Smooth muscle cell (in vitro differentiated cells): ENCODE measurements around the gene AGAP1. TPM values are rescaled to one million over a fixed set of nuclear protein-coding genes. Genes with fewer than 3 reads are reported as not detected.

ENCODE experiments used
- DNase-seq: peaks from one replicate; lab custom pipeline; 2025; ENCODE audit not compliant: unreplicated experiment; lab: John Stamatoyannopoulos, UW
- H2AFZ ChIP-seq: fragments of 200-600 bp; sonication (generic); 2 replicates; pipeline ENCODE4 v1.6.0; 2016; ENCODE audit warnings: antibody characterized with exemption, low read depth, mild to moderate bottlenecking
- H3F3A ChIP-seq: fragments of 200-600 bp; sonication (generic); 2 replicates; pipeline ENCODE4 v1.6.0; 2017; ENCODE audit warnings: antibody characterized with exemption, low read depth
- H3K27ac ChIP-seq: fragments of 200-600 bp; sonication (generic); 2 replicates; pipeline ENCODE4 v1.5.1; 2016; ENCODE audit warnings: low read depth, mild to moderate bottlenecking
- H3K27me3 ChIP-seq: fragments of 200-600 bp; sonication (generic); 2 replicates; pipeline ENCODE4 v1.6.1; 2016; ENCODE audit warnings: low read depth, mild to moderate bottlenecking
- H3K36me3 ChIP-seq: fragments of 200-600 bp; sonication (generic); 2 replicates; pipeline ENCODE4 v1.5.1; 2016; ENCODE audit warnings: low read depth
- H3K4me1 ChIP-seq: fragments of 200-600 bp; sonication (generic); 2 replicates; pipeline ENCODE4 v1.5.1; 2016; ENCODE audit warnings: low read depth
- H3K4me2 ChIP-seq: fragments of 200-600 bp; sonication (generic); 2 replicates; pipeline ENCODE4 v1.6.0; 2016; ENCODE audit warnings: mild to moderate bottlenecking
- H3K4me3 ChIP-seq: fragments of 200-600 bp; sonication (generic); 2 replicates; pipeline ENCODE4 v1.5.1; 2016; ENCODE audit warnings: mild to moderate bottlenecking
- H3K79me2 ChIP-seq: fragments of 200-600 bp; sonication (generic); 2 replicates; pipeline ENCODE4 v1.6.0; 2016; ENCODE audit warnings: low read depth, mild to moderate bottlenecking
- H3K9ac ChIP-seq: fragments of 200-600 bp; sonication (generic); 2 replicates; pipeline ENCODE4 v1.6.0; 2016; ENCODE audit warnings: low read depth
- H3K9me3 ChIP-seq: fragments of 200-600 bp; sonication (generic); replicated peaks from 2 replicates; pipeline ENCODE4 v1.5.1; 2016; ENCODE audit warnings: low read depth
- H4K20me1 ChIP-seq: fragments of 200-600 bp; sonication (generic); 2 replicates; pipeline ENCODE4 v1.6.0; 2016; ENCODE audit warnings: low read depth
- WGBS: methylation state at CpG from one replicate; pipeline ENCODE4 v1.1.7; 2016; ENCODE audit warnings: low lambda C conversion rate; 5-methylcytosine and 5-hydroxymethylcytosine counted together
- polyA plus RNA-seq: library from polyadenylated mRNA; unstranded; fragments of >200 nt; fragmentation: Nextera tagmentation; extraction: Ambion mirVana; gene quantifications from 2 replicates; pipeline ENCODE4 v1.2.1, GENCODE V29; 2016
- total RNA-seq: library from RNA; depleted of rRNA; stranded (reverse); fragments of >200 nt; gene quantifications from 2 replicates; pipeline ENCODE4 v1.2.3, GENCODE V29; 2014
- TF ChIP-seq, protein P1 (sequence below): fragments of 200-600 bp; sonication (generic); IDR thresholded peaks from 2 replicates; pipeline ENCODE4 v1.5.1; 2017; ENCODE audit warnings: borderline replicate concordance, mild to moderate bottlenecking, antibody characterized with exemption; ENCODE audit not compliant: insufficient read depth, poor library complexity, severe bottlenecking

The AGAP1 gene
- total and polyA plus RNA-seq, 2 experiments from 2014 or later, result 3.9 to 9.8 TPM

DNA sequence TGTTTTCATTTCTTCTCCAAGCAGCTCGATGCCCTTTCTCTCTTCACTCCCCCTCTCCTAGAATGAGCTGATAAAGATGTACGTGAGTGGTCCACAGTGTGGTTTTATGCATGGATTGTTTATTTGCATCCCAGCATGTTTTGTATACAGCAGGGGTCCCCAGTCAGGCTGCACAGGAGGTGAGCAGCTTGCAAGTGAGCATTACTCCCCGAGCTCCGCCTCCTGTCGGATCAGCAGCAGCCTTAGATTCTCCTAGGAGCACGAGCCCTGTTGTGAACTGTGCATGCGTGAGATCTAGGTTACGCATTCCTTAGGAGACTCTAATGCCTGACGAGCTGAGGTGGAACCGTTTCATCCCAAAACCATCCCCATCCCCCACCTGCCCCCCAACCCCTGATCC lies 262.6 kb downstream of the AGAP1 start:
- Histone ChIP-seq H3K27me3 (no peaks in the 10 kb centered on the region), H4K20me1 (no peaks in the 10 kb centered on the region), H3F3A (no peaks in the 10 kb centered on the region), H3K4me1 (peaks cover 6% of the 10 kb centered on the region), H3K4me3 (no peak overlapping the region), H2AFZ (no peak overlapping the region), H3K4me2 (no peak overlapping the region), H3K27ac (no peak overlapping the region), H3K9ac (no peak overlapping the region), H3K9me3 (no peaks in the 10 kb centered on the region), H3K36me3 (no peaks in the 10 kb centered on the region), H3K79me2 (no peaks in the 10 kb centered on the region)
- no peak for DNase-seq
- 89% methylated on average over 10 of the region's 10 CpGs for WGBS
- TF ChIP-seq, protein P1, sequence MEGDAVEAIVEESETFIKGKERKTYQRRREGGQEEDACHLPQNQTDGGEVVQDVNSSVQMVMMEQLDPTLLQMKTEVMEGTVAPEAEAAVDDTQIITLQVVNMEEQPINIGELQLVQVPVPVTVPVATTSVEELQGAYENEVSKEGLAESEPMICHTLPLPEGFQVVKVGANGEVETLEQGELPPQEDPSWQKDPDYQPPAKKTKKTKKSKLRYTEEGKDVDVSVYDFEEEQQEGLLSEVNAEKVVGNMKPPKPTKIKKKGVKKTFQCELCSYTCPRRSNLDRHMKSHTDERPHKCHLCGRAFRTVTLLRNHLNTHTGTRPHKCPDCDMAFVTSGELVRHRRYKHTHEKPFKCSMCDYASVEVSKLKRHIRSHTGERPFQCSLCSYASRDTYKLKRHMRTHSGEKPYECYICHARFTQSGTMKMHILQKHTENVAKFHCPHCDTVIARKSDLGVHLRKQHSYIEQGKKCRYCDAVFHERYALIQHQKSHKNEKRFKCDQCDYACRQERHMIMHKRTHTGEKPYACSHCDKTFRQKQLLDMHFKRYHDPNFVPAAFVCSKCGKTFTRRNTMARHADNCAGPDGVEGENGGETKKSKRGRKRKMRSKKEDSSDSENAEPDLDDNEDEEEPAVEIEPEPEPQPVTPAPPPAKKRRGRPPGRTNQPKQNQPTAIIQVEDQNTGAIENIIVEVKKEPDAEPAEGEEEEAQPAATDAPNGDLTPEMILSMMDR, result no peak

DNA sequence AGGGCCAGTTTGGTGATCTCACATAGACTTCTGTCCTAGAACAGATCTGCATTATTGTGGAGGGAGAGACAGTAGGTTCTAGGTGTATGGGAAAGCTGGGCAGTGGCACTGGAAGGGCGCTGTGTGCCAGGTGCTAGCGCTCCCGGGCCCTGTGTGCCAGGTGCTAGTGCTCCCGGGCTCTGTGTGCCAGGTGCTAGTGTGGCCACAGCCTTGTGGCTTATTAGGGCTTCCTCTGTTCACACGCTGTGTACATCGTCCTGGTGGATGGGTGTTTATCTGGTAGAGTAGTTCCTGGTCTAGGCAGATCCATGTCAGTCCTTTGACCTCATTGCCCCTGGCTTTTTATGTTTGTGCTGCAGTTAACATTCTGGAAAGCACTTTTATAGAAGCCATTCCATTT lies 263.4 kb downstream of the AGAP1 start:
- H3K79me2 ChIP-seq, result no peaks in the 10 kb centered on the region
- no peaks in the 10 kb centered on the region for H3K36me3 ChIP-seq
- H3K4me1 ChIP-seq, result peaks cover 6% of the 10 kb centered on the region
- 98% methylated on average over 6 of the region's 6 CpGs for whole genome bisulfite sequencing
- no peaks in the 10 kb centered on the region for H4K20me1 ChIP-seq
- no peak overlapping the region for H3K27ac ChIP-seq
- H3K9ac ChIP-seq, result no peak overlapping the region
- no peak overlapping the region for H2AFZ ChIP-seq
- H3K9me3 ChIP-seq, result no peaks in the 10 kb centered on the region
- no peak overlapping the region for H3K4me3 ChIP-seq
- H3K4me2 ChIP-seq, result no peak overlapping the region
- DNase-seq, result no peak
- no peaks in the 10 kb centered on the region for H3K27me3 ChIP-seq
- H3F3A ChIP-seq, result no peaks in the 10 kb centered on the region
- TF ChIP-seq, protein P1, result no peak

DNA sequence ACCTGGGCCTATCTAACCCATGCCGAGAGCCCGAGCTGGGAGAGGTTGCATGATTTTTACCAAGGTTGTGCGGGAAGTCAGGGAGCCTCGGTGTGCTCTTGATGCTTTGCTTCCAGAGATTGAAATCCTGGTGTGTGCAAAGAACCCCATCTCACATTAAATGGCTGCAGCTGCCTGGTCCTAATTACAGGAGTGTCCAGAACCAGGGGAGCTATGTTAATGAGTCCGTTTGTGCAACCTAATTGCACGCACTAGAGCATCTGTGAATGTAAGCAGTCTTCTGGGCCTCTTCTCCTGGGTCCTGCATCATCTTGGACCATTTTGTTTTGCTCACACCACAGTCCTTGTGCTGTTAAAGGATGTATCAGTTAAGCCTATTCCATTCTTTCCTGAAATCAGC lies 263.8 kb downstream of the AGAP1 start:
- Histone ChIP-seq H3K4me2 (no peak overlapping the region), H3K27ac (no peak overlapping the region), H3K4me3 (no peak overlapping the region), H4K20me1 (no peaks in the 10 kb centered on the region), H3K4me1 (peaks cover 6% of the 10 kb centered on the region), H3K27me3 (no peaks in the 10 kb centered on the region), H2AFZ (no peak overlapping the region), H3K36me3 (no peaks in the 10 kb centered on the region), H3K9me3 (no peaks in the 10 kb centered on the region), H3K9ac (no peak overlapping the region), H3F3A (no peaks in the 10 kb centered on the region), H3K79me2 (no peaks in the 10 kb centered on the region)
- TF ChIP-seq, protein P1, result no peak
- DNase-seq, result no peak
- 96% methylated on average over 6 of the region's 6 CpGs for WGBS

DNA sequence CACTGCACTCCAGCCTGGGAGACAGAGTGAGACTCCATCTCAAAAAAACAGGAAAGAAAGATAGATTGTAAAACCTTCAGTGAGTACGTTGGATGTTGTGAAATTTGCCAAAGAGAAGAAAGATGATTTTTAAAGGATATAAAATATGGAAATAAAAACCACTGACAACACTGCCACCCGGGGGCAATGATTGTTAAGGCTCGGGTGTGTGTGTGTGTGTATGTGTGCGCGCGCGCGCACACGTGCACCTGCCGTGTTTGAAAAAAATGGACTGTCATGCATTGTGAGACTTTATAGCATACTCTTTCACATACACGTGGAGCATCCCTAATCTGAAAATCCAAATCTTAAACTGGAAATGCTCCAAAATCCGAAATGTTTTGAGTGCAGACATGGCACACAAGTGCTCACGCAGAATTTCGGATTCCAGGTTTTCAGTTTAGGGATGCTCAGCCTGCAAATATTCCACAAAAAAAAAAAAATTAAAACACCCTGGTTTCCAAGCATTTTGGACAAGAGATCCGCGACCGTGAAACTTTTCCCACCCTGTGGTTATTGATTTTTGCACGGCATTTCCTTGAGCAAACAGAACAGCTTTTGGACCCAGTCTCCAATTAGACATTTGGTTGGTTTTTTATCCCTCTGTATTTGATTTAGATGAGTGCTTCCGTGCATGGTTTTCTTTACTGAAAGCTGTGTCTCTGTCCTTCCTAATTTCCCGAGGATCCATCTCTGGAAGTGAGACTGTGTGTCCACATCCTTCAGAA lies 269.2 kb downstream of the AGAP1 start:
- no peak for DNase-seq
- H3K27me3 ChIP-seq, result no peaks in the 10 kb centered on the region
- no peak overlapping the region for H3K4me3 ChIP-seq
- no peak overlapping the region for H3K9ac ChIP-seq
- H3K79me2 ChIP-seq, result no peaks in the 10 kb centered on the region
- H3F3A ChIP-seq, result no peaks in the 10 kb centered on the region
- WGBS, result 96% methylated on average over 20 of the region's 20 CpGs
- H3K4me2 ChIP-seq, result no peak overlapping the region
- TF ChIP-seq, protein P1, result no peak
- no peak overlapping the region for H3K27ac ChIP-seq
- no peaks in the 10 kb centered on the region for H3K36me3 ChIP-seq
- no peak overlapping the region for H2AFZ ChIP-seq
- no peaks in the 10 kb centered on the region for H3K4me1 ChIP-seq
- H3K9me3 ChIP-seq, result no peaks in the 10 kb centered on the region
- H4K20me1 ChIP-seq, result peaks cover 4% of the 10 kb centered on the region
